ENCODE results near the gene AGMO.

The AGMO gene

DNA sequence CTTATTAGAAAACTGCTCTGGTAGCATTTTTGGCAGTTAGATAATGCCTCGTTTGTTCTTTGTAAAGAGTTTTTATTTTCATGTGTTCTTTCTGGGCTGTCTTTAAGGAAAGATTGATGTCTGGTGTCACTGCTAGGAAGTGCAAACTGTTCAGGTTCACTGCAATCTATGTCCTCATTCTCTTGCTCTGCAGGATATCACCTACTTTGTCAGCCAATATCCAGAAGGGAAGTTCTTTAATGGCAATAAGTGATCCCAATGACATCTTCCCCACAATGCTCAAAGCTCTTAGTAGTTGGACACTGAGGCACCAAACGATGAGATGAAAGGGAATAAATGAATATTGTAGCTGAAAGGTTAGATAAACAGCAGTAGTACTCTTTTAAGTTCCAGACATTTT lies 115.1 kb downstream of the AGMO start:
- no peak for FAIRE-seq

DNA sequence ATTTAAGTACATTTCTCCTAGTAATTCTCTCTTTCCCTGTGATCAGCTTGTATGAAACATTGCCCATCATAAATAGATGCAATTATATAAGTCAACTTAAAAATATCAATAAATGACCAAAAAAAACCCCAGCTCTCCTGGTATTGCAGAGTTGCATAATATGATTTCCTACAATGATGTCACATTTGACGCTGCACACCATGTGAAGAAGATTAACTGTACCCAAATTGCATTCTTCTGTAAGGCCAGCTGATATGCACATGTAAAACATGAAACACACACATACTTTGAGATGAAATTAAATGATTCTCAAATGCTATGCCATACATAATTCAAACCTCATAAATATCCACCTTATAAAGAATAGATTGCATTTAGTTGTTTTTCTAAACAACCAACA lies 115.5 kb downstream of the AGMO start:
- no peak for FAIRE-seq

DNA sequence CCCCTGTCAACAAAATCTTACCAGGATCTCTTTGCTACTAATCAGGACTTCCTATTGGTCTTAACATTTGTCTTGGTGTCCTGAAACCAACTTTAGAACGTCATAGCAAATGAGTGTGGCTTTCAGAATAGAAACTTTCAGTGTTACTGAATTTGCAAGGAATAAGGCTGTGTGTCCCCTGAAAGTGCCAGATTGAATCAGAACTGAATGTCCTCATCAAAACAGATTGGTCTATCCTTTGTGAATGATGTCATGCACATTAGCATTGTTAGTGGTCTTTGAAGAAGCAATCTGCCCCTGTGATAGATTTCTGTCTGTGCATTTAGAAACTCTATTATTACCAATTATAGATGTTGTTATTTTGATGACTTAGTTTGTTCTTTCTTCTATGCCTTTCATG lies 119.9 kb downstream of the AGMO start:
- FAIRE-seq, result no peak

DNA sequence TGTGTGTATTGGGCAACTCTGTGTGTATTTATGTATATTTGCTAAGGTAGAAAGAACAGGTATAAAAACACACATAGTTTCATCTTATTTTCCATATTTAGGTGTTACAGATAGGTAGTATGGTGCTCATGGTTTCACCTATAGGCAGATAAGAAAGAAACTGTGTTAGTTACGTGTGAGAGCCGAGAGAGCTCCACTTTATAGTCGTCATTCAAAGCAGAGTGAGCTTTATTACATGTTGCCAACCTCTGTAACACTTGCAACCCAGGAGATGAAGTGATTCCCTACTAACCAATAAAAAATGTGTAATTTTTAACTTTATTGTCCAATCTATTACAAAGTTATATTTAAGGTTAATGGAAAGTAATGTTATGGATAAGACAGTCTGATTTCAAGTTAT lies 121.3 kb downstream of the AGMO start:
- FAIRE-seq, result no peak

DNA sequence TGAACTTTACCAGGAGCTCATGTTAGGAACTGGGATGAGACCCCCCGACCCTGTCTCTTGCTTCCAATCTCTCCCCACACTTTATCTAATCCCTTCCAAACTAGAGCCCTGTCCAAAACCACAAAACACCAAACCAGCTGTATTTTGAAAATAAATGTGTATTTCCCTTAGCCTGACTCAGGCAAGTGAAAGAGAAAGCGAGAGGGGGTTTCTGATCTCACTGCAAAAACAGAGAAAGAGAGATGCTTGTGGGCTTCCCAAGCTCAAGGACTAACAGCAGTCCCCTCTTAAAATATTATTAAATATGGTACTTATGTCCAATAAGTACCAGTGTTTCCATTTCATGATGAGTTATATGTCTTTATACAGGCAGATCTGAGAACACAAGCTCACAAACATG lies 122.0 kb downstream of the AGMO start:
- FAIRE-seq, result no peak

DNA sequence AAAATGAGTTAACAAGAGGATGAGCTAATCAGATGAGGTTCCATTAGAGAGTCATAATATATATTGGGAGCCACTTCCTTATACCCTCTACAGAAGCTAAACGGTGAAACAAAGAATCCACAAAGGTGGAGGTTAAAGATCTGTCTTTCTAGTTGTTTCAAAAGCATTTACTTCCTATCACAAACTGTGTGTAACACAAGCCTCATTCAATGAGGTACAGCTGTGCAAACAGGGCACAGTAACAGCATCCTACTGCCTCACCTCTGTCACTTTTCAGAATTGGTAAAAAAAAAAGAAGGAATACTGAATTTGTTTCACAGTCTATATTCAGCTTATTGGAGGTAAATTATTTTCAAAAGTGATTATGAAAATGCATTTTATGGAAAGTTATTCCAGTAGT lies 128.7 kb downstream of the AGMO start:
- FAIRE-seq, result no peak

DNA sequence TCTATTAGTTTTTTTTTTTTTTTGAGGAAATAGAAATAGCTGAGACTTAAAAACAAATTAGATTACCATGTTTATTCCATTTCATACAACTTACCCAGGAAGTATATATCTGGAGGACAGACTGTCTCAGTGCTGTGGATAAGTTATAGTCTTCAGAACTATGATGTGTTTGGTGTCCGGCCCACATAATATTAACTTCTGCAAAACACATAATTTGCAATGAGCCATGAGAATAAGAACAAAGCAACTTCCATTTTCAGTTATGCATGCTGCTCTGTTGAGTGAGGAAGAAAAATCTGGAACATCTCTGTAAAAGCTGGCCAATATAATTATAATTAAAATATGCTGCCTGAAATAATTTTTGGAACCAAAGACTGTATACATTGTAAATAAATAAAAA lies 130.9 kb downstream of the AGMO start:
- no peak for FAIRE-seq

DNA sequence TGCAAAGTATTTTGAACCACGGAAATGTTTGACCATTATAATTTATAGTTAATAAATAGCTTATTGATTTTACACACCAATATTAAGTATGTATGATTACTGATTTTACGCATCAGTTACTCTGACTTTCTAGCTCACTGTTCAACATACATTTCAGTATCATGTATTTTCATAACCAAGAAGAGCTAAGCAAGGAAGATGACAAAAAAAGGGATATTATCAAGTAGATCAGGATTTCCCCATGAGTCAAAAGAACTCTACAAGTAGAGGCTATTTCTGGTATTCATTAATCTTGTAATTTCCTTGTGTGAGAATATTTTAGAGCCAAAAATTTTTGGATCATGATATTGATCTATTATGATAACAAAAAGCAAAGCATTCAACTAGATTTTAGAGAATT lies 131.6 kb downstream of the AGMO start:
- FAIRE-seq, result no peak

DNA sequence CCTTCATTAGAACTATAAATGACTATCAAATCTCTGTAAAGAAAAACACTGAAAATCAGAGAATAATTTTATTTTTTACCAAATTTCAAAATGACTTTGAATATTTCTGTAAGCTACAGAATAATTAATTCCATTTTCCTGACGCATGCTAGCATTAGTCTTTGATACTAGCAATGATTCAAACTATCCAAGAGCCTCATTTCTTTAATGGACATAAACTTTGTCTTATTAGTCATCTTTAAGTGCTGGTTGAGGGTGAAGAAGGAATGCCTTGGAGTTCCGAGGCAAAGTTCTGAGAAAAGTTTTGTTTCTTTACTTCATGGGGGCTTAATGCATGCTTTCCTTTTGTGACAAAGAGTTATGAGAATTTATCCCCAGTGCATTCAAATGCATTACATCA lies 137.3 kb downstream of the AGMO start:
- no peak for FAIRE-seq

DNA sequence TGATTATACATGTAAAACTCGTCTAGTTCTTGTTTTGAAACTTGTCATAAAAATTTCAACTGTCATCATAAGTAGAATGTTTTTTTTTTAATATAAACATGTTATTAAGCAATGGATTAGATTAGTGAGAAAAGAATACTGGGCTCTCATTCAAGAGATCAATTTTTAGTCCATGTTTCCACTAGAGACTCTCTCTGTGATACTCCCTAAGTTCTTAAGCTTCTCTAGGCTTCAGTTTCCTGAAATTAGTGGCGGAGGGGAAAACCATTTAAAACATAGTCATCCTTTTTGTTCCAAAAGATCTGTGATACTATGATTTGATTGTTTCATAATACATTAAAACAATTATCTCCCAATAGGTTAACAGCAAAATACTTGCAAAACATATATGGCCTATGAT lies 142.2 kb downstream of the AGMO start:
- no peak for FAIRE-seq

DNA sequence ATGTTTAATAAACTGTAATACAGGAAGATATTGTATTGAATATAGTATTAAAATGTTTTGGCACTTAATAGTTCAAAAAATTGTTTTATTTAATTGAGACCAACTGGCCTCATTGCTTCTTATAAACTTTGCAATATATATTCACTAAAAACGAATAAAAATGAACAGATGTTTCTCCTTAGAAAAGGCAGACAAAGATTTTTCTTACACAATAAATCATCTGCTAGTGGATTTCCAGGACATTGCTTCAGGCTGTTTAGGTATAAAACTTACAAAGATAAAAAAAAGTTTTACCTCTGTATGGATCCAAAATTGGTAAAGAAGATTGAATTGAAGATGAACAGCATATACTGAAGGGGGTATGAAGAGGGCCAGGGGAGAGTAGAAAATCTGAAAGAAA lies 143.6 kb downstream of the AGMO start:
- no peak for FAIRE-seq

DNA sequence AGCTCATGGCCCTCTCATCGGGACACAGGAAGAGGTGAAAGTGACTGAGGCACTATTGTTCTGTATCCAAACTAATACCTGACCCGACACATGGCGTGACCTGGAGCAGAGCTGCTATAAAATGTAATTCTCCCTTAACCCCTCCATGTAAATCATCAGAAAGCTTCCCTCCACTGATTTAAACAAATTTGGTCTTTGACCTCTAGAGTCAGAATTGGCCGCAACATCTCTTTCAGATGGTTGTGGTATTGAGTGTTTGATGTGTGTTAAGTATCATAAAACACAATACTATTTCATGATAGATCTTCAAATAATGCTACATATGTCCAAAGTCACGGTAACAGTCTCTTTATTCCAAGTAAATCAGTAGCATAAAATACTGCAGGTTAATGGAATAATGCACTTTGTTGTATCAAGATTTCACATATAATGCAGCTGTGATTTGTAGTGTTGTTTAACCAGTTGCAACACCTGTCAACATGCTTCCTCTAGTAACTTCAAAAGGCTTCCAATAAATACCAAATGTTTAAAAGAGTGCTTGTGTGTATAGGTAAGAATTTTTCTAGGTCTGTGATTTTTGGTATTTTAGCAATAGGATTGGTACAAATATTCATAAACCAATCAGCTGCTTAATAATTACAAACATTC lies 144.3 kb downstream of the AGMO start:
- FAIRE-seq, result no peak

DNA sequence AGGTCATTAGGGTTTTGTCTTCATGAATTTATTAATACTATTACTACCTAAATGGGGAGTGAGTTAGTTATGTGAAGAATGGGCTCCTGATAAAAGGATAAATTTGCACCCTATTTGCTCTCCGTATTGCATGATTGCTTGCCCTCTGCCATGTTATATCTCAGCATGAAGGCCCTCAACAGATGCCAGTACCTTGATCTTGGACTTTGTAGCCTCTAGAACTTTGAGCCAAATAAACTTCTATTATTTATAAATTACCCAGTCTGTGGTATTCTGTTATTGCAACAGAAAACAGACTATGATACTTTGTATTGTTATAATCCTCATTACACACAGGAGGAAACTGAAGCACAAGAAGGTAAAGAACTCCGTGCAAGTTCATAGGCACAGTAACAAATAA lies 150.8 kb downstream of the AGMO start:
- no peak for FAIRE-seq

DNA sequence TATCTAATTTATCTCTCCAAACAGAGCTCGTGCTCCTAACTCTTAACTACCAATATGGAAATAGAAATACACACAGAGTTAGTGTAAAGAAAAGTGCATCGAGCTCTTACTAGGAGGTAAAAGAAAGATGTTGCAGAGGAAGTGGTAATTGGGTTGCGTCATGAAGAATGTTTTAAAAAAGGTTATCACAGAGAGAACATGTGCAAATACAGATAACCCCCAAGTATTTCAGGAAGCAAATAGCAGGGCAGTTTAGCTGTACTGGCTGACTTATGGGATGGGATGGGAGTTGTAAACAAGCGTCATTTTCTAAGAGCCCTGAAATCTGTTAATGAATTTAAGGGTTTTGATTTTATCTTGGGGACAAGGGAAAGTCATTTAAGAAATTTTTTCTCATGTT lies 153.9 kb downstream of the AGMO start:
- no peak for FAIRE-seq

DNA sequence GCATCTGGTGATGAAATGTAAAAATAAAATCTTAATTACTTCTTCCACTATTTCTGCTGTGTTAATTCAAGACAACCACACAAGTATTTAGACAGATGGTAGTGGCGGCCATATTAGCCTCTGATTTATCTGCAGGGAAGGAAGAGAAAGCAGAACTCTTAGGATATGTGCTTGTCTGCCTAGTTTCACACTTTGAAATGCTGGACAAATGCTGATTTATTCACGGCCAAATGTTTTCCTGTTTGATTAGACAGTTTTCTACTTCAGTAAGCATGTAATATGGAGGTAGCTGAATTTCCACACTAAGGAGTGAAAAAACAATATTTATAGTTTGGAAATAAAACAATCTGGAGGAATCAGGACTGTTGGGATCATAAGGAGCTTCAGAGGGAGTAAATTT lies 158.1 kb downstream of the AGMO start:
- FAIRE-seq, result no peak

DNA sequence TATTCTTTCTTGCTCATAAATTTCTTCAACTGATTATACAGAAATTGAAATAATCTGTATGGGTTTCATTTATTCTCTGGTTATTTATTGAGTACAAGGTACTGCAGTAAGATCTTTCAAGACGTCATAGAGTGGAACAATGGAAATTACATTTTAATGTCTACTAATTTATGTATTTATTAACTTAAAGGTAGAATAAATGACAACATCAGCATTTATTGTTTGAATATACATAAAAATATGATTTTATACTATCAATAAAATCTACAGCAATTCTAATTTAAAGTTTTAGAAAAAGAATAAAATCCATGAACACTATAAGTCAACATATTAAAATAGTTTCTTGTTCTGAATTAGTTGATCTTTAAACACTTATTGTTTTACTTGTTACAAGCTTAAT lies 158.5 kb downstream of the AGMO start:
- FAIRE-seq, result peak; percentile 79

DNA sequence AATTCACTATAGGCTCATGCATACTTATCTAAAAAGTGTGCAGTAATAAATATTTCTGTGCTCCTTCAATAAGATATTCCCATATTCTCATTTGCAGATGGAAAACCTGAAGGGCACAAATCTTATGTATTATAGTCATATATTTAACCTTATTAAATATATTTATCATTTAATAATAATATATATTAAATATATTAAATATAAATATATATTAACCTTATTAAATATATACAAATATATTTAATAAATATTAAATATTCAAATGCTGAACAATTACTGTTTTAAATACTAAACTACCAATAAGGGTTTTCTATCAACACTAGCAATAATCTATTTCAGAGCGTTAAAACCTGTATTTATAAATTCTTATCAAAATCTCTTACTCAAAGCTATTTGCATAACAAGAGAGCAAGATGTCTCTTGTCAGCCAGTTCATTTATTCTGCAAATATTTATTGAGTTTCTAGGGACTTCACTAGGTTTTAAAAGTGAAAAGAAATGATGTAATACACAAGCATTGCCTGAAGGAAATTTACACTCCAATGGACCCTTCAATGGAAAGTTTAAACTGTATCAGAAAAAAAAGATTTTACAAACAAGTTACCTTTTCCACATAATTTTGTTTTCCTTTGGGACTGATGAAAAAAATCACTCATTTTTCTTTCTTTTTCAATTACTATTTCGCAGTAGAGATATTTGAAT lies 159.2 kb downstream of the AGMO start:
- peak; percentile 94 for FAIRE-seq

DNA sequence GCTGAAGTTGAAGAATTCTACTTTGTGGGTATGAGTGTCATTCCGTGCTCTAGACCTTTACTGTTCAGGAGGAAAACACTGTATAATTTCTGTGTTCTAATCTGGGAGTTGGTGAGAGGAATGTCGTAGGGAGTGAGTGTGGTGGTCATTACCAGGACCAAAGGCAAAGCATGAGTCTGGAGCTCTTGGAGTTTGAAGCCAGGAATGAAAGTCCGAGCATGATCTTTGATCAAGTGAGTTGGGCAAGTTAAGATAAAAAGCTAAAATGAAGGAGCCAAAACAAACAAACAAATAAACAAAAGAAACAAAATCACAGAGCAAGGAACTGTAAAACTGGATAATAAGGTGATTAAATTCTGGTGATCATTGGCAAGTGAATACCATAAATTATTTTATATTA lies 161.4 kb downstream of the AGMO start:
- FAIRE-seq, result no peak

DNA sequence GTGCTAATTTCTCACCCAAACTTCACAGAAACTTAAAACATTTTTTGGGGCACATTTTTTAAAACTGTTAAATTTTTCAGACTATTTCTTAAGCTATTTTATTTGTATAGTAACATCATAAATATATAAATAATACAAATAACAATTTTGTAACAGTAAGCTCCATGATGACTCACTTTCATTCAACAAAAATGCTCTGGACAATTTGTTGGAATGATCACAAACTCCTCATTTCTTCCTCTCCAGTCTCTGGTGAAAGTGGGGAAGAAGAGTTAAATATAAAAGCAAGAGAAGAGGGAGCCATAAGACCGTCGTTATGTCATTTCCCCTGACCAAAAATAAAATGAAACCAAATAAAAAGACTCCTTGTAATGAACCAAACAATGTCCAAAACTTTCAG lies 162.4 kb downstream of the AGMO start:
- no peak for FAIRE-seq

DNA sequence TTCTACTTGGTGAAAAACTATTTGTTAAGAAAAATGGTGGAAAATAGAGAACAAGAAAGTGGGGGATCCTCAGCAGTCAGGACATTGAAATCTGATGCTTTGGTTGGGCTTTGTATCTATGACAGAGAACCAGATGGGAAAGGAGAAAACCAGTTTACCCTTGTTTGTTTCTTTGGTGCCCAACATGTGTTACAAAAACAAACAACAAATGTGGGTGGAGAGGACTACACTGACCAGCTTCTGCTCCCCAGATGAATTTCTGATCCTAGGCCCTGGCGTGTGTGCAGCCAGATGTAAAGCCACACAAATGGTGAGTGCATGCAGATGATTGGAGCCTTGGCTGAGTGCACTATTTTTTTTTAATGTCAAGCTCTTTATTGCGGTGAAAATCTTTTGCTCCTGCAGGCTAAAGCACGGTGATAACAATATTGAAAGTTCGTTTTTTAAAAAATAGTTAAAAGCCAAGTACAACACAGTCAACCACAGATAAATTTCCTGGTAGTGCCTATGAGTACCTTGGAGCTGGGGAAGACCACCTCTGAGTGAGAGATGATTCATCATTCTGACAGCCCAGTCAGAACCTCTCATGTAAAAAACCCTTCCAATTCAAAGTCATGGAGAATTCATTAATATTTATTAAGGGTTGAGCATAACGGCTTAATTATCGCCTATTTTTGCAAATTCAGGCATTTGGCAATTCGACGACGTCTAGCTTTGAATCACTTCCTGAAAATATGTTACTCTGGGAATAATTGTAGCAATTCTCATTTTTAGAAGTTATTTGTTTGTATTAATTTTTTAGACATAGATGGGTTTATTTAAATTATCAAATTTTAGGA lies 163.7 kb downstream of the AGMO start:
- no peak for FAIRE-seq

DNA sequence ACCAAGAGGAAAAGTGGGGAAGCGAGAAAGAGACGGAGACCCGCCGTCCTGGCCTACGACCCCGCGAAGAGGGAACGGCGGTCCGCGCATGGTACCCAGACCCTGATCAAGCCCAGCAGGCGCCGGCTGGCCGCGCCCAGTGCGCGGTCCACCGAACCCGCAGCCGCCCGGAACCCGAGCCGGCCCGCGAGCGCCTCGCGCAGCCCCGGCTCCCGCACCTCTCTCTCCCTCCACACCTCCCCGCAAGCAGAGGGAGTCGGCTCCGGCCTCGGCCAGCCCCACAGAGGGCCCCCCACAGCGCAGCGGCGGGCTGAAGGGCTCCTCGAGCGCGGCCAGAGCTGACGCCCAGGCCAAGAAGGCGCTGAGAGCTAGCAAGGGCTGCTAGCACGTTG lies 164.7 kb downstream of the AGMO start:
- FAIRE-seq, result no peak

DNA sequence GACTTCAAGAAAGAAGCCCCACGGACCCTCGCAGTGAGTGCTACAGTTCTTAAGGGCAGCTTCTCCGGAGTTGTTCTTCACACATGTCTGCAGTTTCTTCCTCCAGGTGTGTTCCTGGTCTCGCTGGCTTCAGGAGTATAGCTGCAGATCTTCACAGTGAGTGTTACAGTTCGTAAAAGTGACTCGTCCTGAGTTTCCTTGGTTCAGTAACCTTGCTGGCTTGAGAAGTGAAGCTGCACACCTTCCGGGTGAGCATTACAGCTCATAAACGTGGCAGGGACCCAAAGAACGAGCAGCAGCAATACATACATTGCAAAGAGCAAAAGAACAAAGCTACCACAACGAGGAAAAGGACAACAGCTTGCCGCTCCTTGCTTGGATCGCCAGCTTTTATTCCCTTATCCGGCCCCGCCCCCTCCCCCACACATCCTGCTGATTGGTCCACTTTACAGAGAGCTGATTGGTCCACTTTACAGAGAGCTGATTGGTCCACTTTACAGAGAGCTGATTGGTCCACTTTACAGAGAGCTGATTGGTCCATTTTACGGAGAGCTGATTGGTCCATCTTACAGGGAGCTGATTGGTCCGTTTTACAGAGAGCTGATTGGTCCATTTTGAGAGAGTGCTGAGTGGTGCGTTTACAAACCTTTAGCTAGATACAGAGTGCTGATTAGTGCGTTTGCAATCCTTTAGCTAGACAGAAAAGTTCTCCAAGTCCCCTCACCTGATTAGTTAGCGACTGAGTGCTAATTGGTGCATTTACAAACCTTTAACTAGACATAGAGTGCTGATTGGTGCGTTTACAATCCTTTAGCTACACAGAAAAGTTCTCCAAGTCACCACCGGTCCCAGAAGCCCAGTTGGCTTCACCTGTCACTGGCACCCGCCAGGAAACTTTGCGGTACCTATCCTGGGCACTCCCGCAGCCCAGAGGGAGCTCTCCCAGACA lies 165.3 kb downstream of the AGMO start:
- no peak for FAIRE-seq

DNA sequence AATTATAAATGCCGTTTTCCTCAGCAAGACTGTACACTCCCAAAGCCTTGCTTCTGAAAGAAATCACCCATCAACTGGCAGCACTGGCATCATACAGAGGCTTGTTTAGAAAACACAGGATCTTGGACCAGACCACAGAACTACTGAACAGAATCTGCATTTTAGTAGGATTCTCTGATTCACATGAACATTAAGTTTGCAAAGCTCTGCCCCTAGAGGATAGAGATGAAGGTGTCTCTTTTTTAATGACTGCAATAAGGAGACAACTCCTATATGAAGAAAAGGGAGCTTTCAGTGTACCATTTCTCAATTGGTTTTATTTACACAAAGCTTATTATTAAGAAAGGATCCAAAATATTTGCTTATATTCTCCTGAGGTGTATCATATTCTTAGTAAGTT lies 172.7 kb downstream of the AGMO start:
- FAIRE-seq, result no peak

Data from G401.6 (cell line).